ENCODE results near the gene GLIS2. TPM values are rescaled to one million over a fixed set of nuclear protein-coding genes. Genes with fewer than 3 reads are reported as not detected.

The GLIS2 gene
- total RNA-seq, 1 donor from 2014 or later = 23.2 TPM

DNA sequence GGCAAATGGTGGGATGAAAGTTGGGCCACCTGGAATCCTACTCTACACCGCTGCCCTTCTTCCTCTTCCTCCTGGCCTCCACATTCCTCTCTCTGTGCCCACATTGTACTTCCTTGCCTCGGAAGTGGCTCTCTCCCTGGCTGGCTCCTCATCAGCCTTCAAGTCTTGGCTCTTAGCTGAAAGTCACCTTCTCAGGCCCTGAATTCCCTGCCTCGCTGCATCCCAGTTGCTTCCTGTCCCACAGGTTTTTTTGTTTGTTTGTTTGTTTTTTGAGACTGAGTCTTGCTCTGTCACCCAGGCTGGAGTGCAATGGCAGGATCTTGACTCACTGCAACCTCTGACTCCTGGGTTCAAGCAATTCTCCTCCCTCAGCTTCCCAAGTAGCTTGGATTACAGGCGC, 37.8 kb downstream of the GLIS2 start:
- Mint-ChIP-seq H3K27me3 (no peaks in the 10 kb centered on the region), H3K36me3 (ENCODE audit: insufficient read depth) (no peaks in the 10 kb centered on the region), H3K4me1 (ENCODE audit: low read depth) (peaks cover 5% of the 10 kb centered on the region), H3K27ac (no peak overlapping the region), H3K4me3 (ENCODE audit: low read depth) (no peak overlapping the region), H3K9me3 (ENCODE audit: low read depth) (no peaks in the 10 kb centered on the region)
- DNase-seq (ENCODE audit: low spot score, unreplicated experiment) = no peak
- TF ChIP-seq CTCF (IDR thresholded peaks at IDR 0.05; ENCODE audit: unreplicated experiment) = no peak

- no peaks in the 10 kb centered on the region for H3K9me3 Mint-ChIP-seq (ENCODE audit: low read depth)
- no peak overlapping the region for H3K4me3 Mint-ChIP-seq (ENCODE audit: low read depth)
- H3K36me3 Mint-ChIP-seq (ENCODE audit: insufficient read depth) = no peaks in the 10 kb centered on the region
- no peak for TF ChIP-seq CTCF (IDR thresholded peaks at IDR 0.05; ENCODE audit: unreplicated experiment)
- no peak for DNase-seq (ENCODE audit: low spot score, unreplicated experiment)
- H3K27me3 Mint-ChIP-seq = no peaks in the 10 kb centered on the region
- peaks cover 5% of the 10 kb centered on the region for H3K4me1 Mint-ChIP-seq (ENCODE audit: low read depth)
- no peak overlapping the region for H3K27ac Mint-ChIP-seq
Measured at GRCh38 chr16:4354512-4355409, 38.9 kb downstream of the GLIS2 start.

- Mint-ChIP-seq H3K27me3 (no peaks in the 10 kb centered on the region), H3K27ac (no peak overlapping the region), H3K4me3 (ENCODE audit: low read depth) (no peak overlapping the region), H3K36me3 (ENCODE audit: insufficient read depth) (no peaks in the 10 kb centered on the region), H3K9me3 (ENCODE audit: low read depth) (no peaks in the 10 kb centered on the region), H3K4me1 (ENCODE audit: low read depth) (no peaks in the 10 kb centered on the region)
- no peak for DNase-seq (ENCODE audit: low spot score, unreplicated experiment)
- TF ChIP-seq CTCF (IDR thresholded peaks at IDR 0.05; ENCODE audit: unreplicated experiment) = no peak
Measured at GRCh38 chr16:4356820-4357219, 41.0 kb downstream of the GLIS2 start.

- Mint-ChIP-seq H3K4me1 (ENCODE audit: low read depth) (no peaks in the 10 kb centered on the region), H3K27me3 (no peaks in the 10 kb centered on the region), H3K4me3 (ENCODE audit: low read depth) (no peak overlapping the region), H3K27ac (no peak overlapping the region), H3K36me3 (ENCODE audit: insufficient read depth) (no peaks in the 10 kb centered on the region), H3K9me3 (ENCODE audit: low read depth) (no peaks in the 10 kb centered on the region)
- no peak for TF ChIP-seq CTCF (IDR thresholded peaks at IDR 0.05; ENCODE audit: unreplicated experiment)
- DNase-seq (ENCODE audit: low spot score, unreplicated experiment) = no peak
Measured at GRCh38 chr16:4358236-4358635, 42.4 kb downstream of the GLIS2 start.

- no peaks in the 10 kb centered on the region for H3K9me3 Mint-ChIP-seq (ENCODE audit: low read depth)
- H3K27me3 Mint-ChIP-seq = no peaks in the 10 kb centered on the region
- no peak overlapping the region for H3K4me3 Mint-ChIP-seq (ENCODE audit: low read depth)
- DNase-seq (ENCODE audit: low spot score, unreplicated experiment) = peak; percentile 83
- TF ChIP-seq CTCF (IDR thresholded peaks at IDR 0.05; ENCODE audit: unreplicated experiment) = peak; percentile 95
- H3K4me1 Mint-ChIP-seq (ENCODE audit: low read depth) = no peaks in the 10 kb centered on the region
- peaks cover 4% of the 10 kb centered on the region for H3K36me3 Mint-ChIP-seq (ENCODE audit: insufficient read depth)
- H3K27ac Mint-ChIP-seq = no peak overlapping the region
Measured at GRCh38 chr16:4358831-4359561, 43.1 kb downstream of the GLIS2 start.

All from progenitor cell of endocrine pancreas (in vitro differentiated cells).